ENCODE measurements around the gene NFIC.

NFIC gene

DNA sequence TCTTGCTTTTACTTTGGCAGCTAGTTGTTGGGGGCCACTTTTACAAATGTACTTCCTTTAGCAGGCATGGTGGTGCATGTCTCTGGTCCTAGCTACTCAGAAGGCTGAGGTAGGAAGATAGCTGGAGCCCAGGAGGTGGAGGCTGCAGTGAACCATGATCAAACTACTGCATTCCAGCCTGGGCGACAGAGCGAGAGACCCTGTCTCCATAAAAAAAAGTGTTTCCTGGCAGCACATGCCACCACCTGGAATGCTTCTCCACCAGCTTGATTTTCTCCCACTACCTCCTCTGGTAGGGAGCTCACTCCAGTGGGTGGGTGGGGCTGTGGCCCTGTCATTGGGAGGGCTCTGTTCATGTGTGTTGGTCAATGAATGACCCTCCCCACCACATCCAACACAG is 152.3 kb downstream of the NFIC start:
- TF ChIP-seq, protein P1, sequence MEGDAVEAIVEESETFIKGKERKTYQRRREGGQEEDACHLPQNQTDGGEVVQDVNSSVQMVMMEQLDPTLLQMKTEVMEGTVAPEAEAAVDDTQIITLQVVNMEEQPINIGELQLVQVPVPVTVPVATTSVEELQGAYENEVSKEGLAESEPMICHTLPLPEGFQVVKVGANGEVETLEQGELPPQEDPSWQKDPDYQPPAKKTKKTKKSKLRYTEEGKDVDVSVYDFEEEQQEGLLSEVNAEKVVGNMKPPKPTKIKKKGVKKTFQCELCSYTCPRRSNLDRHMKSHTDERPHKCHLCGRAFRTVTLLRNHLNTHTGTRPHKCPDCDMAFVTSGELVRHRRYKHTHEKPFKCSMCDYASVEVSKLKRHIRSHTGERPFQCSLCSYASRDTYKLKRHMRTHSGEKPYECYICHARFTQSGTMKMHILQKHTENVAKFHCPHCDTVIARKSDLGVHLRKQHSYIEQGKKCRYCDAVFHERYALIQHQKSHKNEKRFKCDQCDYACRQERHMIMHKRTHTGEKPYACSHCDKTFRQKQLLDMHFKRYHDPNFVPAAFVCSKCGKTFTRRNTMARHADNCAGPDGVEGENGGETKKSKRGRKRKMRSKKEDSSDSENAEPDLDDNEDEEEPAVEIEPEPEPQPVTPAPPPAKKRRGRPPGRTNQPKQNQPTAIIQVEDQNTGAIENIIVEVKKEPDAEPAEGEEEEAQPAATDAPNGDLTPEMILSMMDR (IDR thresholded peaks at IDR 0.05): no peak
